ENCODE data around the gene TBCK.

Gene TBCK

DNA sequence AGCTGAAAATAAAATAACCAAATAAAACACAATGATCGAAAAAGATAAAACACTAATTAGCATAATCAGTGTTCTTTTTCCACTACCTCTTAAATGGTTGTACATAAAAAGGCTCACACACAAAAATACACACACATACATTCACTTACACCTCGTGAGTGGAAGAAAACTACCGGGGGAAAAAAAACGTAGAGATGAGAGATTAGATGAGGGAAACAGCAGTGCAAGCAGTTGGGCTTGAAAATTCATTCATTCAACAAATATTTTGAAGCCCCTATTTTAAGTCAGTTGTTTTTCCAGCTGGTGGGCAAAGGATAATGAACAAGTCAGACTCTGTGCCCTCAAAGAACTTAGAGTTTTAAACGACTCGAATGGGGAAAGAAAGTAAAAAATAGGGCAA, 1.0 kb downstream of the TBCK start:
- Mint-ChIP-seq H3K36me3 (peaks cover 4% of the 10 kb centered on the region), H3K27ac (no peak overlapping the region), H3K27me3 (no peaks in the 10 kb centered on the region), H3K9me3 (no peaks in the 10 kb centered on the region), H3K4me3 (no peak overlapping the region), H3K4me1 (peaks cover 23% of the 10 kb centered on the region)
- CTCF ChIA-PET, result interaction anchor here (1.0 to 1.8 kb wide), 2 partner anchors 14 to 49 kb away, joined by 3 to 5 read pairs; no protein-coding TSS in a partner anchor
- no peak for DNase-seq

GRCh38 chr4:106312997-106313522, 2.9 kb downstream of the TBCK start:
- Mint-ChIP-seq H3K4me1 (peaks cover 16% of the 10 kb centered on the region), H3K27ac (no peak overlapping the region), H3K27me3 (no peaks in the 10 kb centered on the region), H3K4me3 (no peak overlapping the region), H3K9me3 (no peaks in the 10 kb centered on the region), H3K36me3 (peaks cover 3% of the 10 kb centered on the region)
- CTCF ChIA-PET, result no interaction called here
- no peak for DNase-seq

DNA sequence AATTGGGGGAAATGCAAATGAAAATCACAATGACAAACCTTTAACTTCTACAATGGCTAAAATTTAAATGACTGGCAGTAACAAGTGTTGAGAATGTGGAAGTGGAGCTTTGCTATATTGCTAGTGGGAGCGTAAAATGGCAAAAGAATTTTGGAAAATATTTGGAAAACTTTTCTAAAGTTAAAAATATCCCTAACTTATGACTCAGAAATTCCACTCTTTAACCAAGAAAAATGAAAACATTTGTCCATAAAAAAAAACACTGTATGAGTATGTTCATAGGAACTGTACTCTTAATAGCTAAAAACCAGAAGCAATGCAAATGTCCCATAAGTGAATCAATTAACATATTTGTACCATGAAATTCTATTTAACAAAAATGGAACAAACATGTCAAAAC, 3.6 kb downstream of the TBCK start:
- Mint-ChIP-seq H3K4me3 (no peak overlapping the region), H3K4me1 (peaks cover 16% of the 10 kb centered on the region), H3K9me3 (no peaks in the 10 kb centered on the region), H3K27ac (no peak overlapping the region), H3K36me3 (peaks cover 3% of the 10 kb centered on the region), H3K27me3 (no peaks in the 10 kb centered on the region)
- CTCF ChIA-PET, result no interaction called here
- DNase-seq, result no peak

- no peak overlapping the region for H3K4me3 Mint-ChIP-seq
- CTCF ChIA-PET, result no interaction called here
- H3K4me1 Mint-ChIP-seq, result no peaks in the 10 kb centered on the region
- no peaks in the 10 kb centered on the region for H3K27me3 Mint-ChIP-seq
- H3K9me3 Mint-ChIP-seq, result no peaks in the 10 kb centered on the region
- DNase-seq, result no peak
- H3K27ac Mint-ChIP-seq, result no peak overlapping the region
- H3K36me3 Mint-ChIP-seq, result peaks cover 6% of the 10 kb centered on the region
Measured at GRCh38 chr4:106306561-106306960, 9.4 kb downstream of the TBCK start.

GRCh38 chr4:106305435-106306055, 10.5 kb downstream of the TBCK start:
- Mint-ChIP-seq H3K27me3 (no peaks in the 10 kb centered on the region), H3K36me3 (peaks cover 6% of the 10 kb centered on the region), H3K9me3 (no peaks in the 10 kb centered on the region), H3K4me3 (no peak overlapping the region), H3K27ac (no peak overlapping the region), H3K4me1 (no peaks in the 10 kb centered on the region)
- CTCF ChIA-PET, result no interaction called here
- DNase-seq, result no peak

DNA sequence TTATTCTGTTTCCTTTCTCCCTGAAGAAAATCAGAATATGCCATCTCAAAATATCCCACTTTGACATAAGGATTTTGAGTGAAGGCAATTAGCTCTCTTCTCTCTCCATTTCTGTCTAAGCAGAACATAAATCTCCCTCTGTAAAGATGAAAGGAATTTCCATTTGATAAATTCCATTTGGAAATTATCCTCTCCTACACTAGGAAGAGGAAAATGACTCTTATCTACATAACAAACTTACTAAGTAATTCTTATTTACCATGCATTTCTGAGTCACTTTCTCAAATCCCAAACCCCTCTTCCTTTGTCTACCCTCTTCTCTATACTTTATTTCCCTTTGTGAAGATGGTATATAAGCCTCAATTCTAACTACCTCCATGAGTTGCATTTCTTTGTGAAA, 11.4 kb downstream of the TBCK start:
- Mint-ChIP-seq H3K27ac (no peak overlapping the region), H3K9me3 (no peaks in the 10 kb centered on the region), H3K27me3 (no peaks in the 10 kb centered on the region), H3K36me3 (peaks cover 10% of the 10 kb centered on the region), H3K4me3 (no peak overlapping the region), H3K4me1 (no peaks in the 10 kb centered on the region)
- CTCF ChIA-PET, result no interaction called here
- no peak for DNase-seq

DNA sequence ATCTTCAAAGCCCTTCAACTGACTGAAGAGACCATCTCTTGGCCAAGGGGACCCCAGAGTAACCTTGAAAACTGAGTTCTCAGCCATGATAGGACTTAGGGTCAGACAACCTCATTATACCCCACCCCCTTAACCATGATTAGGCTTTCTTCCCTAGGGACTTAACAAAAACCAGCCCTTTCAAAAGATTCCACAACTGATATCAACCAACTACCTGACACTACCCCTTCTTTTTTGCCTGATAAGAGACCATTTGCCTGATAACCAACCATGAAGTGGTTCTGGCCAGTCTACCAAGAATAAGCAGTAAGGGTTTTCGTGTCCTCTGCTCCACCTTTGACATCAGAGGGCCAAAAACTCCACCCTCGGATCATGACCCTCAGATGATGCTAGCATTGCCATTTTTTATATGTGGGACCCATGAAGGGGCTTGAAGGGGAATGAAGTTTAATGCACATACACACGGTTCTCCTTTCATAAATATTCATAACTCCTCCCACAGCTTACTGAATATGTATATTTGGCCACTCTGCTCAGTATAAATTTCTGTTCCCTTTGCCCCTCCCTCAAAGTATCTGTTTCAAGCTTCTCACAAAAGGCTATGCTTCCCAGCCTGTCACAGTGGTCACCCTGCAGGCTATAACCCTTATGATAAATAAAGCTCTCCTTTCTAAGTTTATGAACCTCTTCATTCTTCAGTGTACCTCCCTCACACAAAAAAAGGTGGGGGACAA, 12.3 kb downstream of the TBCK start:
- Mint-ChIP-seq H3K4me3 (no peak overlapping the region), H3K27me3 (no peaks in the 10 kb centered on the region), H3K36me3 (peaks cover 10% of the 10 kb centered on the region), H3K9me3 (no peaks in the 10 kb centered on the region), H3K27ac (no peak overlapping the region), H3K4me1 (no peaks in the 10 kb centered on the region)
- DNase-seq, result no peak
- CTCF ChIA-PET, result interaction anchor here (0.9 kb wide), 1 partner anchor 25 kb away, joined by 3 read pairs; no protein-coding TSS in a partner anchor

- Mint-ChIP-seq H3K27ac (no peak overlapping the region), H3K4me3 (no peak overlapping the region), H3K4me1 (no peaks in the 10 kb centered on the region), H3K27me3 (no peaks in the 10 kb centered on the region), H3K36me3 (peaks cover 15% of the 10 kb centered on the region), H3K9me3 (no peaks in the 10 kb centered on the region)
- CTCF ChIA-PET, result no interaction called here
- DNase-seq, result no peak
Measured at GRCh38 chr4:106302062-106302438, 14.0 kb downstream of the TBCK start.

GRCh38 chr4:106301393-106302061, 14.5 kb downstream of the TBCK start:
- Mint-ChIP-seq H3K27ac (no peak overlapping the region), H3K4me3 (no peak overlapping the region), H3K36me3 (peaks cover 15% of the 10 kb centered on the region), H3K9me3 (no peaks in the 10 kb centered on the region), H3K27me3 (no peaks in the 10 kb centered on the region), H3K4me1 (no peaks in the 10 kb centered on the region)
- CTCF ChIA-PET, result no interaction called here
- DNase-seq, result no peak

- no peak overlapping the region for H3K27ac Mint-ChIP-seq
- H3K4me1 Mint-ChIP-seq, result no peaks in the 10 kb centered on the region
- CTCF ChIA-PET, result no interaction called here
- no peak overlapping the region for H3K4me3 Mint-ChIP-seq
- no peaks in the 10 kb centered on the region for H3K9me3 Mint-ChIP-seq
- DNase-seq, result no peak
- no peaks in the 10 kb centered on the region for H3K27me3 Mint-ChIP-seq
- peaks cover 22% of the 10 kb centered on the region for H3K36me3 Mint-ChIP-seq
Measured at GRCh38 chr4:106299977-106300376, 16.0 kb downstream of the TBCK start.

DNA sequence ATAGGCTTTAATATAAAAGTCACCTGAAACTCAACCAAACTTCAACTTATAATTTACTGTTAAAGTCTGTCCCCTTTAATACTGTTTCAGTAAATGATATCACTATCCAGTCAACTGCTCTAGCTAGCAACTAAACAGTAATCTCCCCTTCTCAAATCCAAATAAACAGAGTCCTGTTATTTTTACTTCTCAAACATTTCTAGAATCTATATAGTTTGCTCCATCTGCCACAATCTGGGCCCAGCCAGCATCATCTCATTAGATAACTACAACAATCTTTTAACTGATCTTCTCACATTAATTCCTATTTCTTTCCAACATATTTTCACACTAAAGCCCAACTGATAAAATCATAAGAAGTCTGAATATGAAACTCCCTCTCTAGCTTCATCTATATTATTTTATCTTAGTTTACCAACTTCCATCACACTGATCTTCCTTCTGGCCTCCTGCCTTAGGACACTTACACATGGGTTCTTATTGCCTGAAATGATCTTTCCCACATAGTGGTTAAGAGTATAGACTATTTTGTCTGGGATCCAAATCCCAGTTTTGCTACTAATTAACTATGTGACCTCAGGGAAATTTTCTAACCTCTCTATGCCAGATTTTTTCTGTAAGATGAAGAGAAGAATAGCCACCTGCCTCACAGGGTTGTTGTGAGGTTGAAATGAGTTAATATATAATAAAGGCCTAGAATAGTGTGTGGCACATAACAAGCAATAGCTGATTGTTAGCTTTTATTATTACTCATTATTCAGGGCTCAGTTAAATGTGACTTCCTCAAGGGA, 18.6 kb downstream of the TBCK start:
- H3K4me1 Mint-ChIP-seq, result no peaks in the 10 kb centered on the region
- DNase-seq, result no peak
- CTCF ChIA-PET, result no interaction called here
- no peak overlapping the region for H3K4me3 Mint-ChIP-seq
- H3K9me3 Mint-ChIP-seq, result no peaks in the 10 kb centered on the region
- H3K27me3 Mint-ChIP-seq, result no peaks in the 10 kb centered on the region
- no peak overlapping the region for H3K27ac Mint-ChIP-seq
- peaks cover 31% of the 10 kb centered on the region for H3K36me3 Mint-ChIP-seq

GRCh38 chr4:106294062-106294461, 21.9 kb downstream of the TBCK start:
- peaks cover 29% of the 10 kb centered on the region for H3K36me3 Mint-ChIP-seq
- no peak overlapping the region for H3K4me3 Mint-ChIP-seq
- no peak for DNase-seq
- no peaks in the 10 kb centered on the region for H3K9me3 Mint-ChIP-seq
- CTCF ChIA-PET, result no interaction called here
- H3K4me1 Mint-ChIP-seq, result no peaks in the 10 kb centered on the region
- no peak overlapping the region for H3K27ac Mint-ChIP-seq
- no peaks in the 10 kb centered on the region for H3K27me3 Mint-ChIP-seq

DNA sequence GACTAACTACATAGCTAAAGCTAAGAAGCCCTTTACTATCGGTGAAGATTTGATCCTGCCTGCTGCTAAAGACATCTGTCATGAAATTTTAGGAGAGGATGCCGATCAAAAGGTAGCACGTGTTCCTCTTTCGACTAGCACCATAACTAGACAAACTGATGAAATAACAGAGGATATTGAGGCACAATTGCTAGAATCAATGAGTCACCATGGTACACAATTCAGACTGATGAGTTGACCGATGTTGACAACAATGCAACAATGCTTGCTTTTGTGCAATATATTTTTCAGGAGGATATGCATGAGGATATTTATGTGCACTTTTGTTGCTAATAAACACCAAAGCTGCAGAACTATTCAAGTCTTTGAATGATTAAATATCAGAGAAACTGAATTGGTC, 24.3 kb downstream of the TBCK start:
- Mint-ChIP-seq H3K27ac (no peak overlapping the region), H3K4me1 (no peaks in the 10 kb centered on the region), H3K4me3 (no peak overlapping the region), H3K27me3 (no peaks in the 10 kb centered on the region), H3K9me3 (no peaks in the 10 kb centered on the region), H3K36me3 (peaks cover 29% of the 10 kb centered on the region)
- no peak for DNase-seq
- CTCF ChIA-PET, result no interaction called here

DNA sequence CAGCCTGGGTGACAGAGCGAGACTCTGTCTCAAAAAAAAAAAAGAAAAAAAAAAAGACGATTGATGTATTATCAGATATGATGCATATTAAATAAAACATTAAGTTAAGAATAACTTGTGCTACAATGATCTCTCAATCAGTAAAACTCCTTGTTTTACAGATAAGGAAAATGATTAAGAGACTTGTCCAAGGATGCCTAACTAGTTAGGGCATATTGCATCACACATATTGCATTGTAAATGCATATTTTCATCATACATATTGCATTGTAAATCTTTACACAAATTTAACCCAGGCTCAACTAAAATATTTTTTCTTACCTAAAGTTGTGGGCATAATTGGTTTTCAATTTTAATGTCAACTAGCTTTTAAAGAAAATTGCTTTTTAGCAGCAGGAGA, 26.3 kb downstream of the TBCK start:
- no peak overlapping the region for H3K27ac Mint-ChIP-seq
- no peaks in the 10 kb centered on the region for H3K27me3 Mint-ChIP-seq
- no peak overlapping the region for H3K4me3 Mint-ChIP-seq
- no peak for DNase-seq
- peaks cover 20% of the 10 kb centered on the region for H3K36me3 Mint-ChIP-seq
- no peaks in the 10 kb centered on the region for H3K9me3 Mint-ChIP-seq
- CTCF ChIA-PET, result no interaction called here
- no peaks in the 10 kb centered on the region for H3K4me1 Mint-ChIP-seq
